H9 (cell line): ENCODE measurements around the gene TEKT5. TPM values are rescaled to one million over a fixed set of nuclear protein-coding genes. Genes with fewer than 3 reads are reported as not detected.

Source experiments
- DNase-seq: peaks from one replicate; pipeline ENCODE4 v3.0.0-alpha.2; 2017
- H2AFZ ChIP-seq: one replicate; pipeline ENCODE4 v1.6.1; 2013; ENCODE audit warnings: mild to moderate bottlenecking, low read length, control low read depth, moderate library complexity
- H2AK5ac ChIP-seq: 2 replicates; pipeline ENCODE4 v1.6.1; 2013; ENCODE audit warnings: low read length, control low read depth, mixed read lengths; ENCODE audit not compliant: insufficient read length
- H2BK120ac ChIP-seq: one replicate; pipeline ENCODE4 v1.6.1; 2013; ENCODE audit warnings: low read depth, mild to moderate bottlenecking, low read length, control low read depth, inconsistent platforms; ENCODE audit not compliant: poor library complexity, severe bottlenecking
- H2BK12ac ChIP-seq: 2 replicates; pipeline ENCODE4 v1.6.1; 2013; ENCODE audit warnings: low read length, control low read depth, mixed read lengths, low read depth; ENCODE audit not compliant: insufficient read length
- H2BK15ac ChIP-seq: 2 replicates; pipeline ENCODE4 v1.6.1; 2013; ENCODE audit warnings: low read depth, low read length, control low read depth
- H2BK20ac ChIP-seq: one replicate; pipeline ENCODE4 v1.6.1; 2013; ENCODE audit warnings: low read depth, mild to moderate bottlenecking, low read length, control low read depth, inconsistent platforms; ENCODE audit not compliant: poor library complexity, severe bottlenecking
- H2BK5ac ChIP-seq: 2 replicates; pipeline ENCODE4 v1.6.1; 2013; ENCODE audit warnings: low read length, control low read depth, mixed read lengths; ENCODE audit not compliant: insufficient read length
- H3K14ac ChIP-seq: 2 replicates; pipeline ENCODE4 v1.6.1; 2013; ENCODE audit warnings: low read length, control low read depth; ENCODE audit not compliant: insufficient read depth
- H3K18ac ChIP-seq: 2 replicates; pipeline ENCODE4 v1.6.1; 2013; ENCODE audit warnings: low read depth, mild to moderate bottlenecking, mixed read lengths, low read length, control low read depth; ENCODE audit not compliant: insufficient read length
- H3K23ac ChIP-seq: 2 replicates; pipeline ENCODE4 v1.6.1; 2013; ENCODE audit warnings: low read length, control low read depth, mixed read lengths, low read depth; ENCODE audit not compliant: insufficient read length
- H3K23me2 ChIP-seq: 2 replicates; pipeline ENCODE4 v1.6.1; 2013; ENCODE audit warnings: low read depth, mild to moderate bottlenecking, mixed read lengths, low read length, control low read depth; ENCODE audit not compliant: insufficient read length, poor library complexity, severe bottlenecking
- H3K27ac ChIP-seq: 2 replicates; pipeline ENCODE4 v1.5.1; 2013; ENCODE audit warnings: low read length, control low read depth, mixed read lengths, low read depth; ENCODE audit not compliant: insufficient read length
- H3K27me3 ChIP-seq: 2 replicates; pipeline ENCODE4 v1.6.1; 2013; ENCODE audit warnings: low read length, control low read depth, inconsistent platforms; ENCODE audit not compliant: insufficient read depth
- H3K4ac ChIP-seq: 2 replicates; pipeline ENCODE4 v1.6.1; 2013; ENCODE audit warnings: low read depth, mild to moderate bottlenecking, control low read depth, inconsistent platforms, low read length, moderate library complexity
- H3K4me1 ChIP-seq: 2 replicates; pipeline ENCODE4 v1.6.1; 2013; ENCODE audit warnings: low read length, control low read depth, inconsistent platforms; ENCODE audit not compliant: insufficient read depth
- H3K4me2 ChIP-seq: 2 replicates; pipeline ENCODE4 v1.6.1; 2013; ENCODE audit warnings: low read length, control low read depth, mixed read lengths; ENCODE audit not compliant: insufficient read length, insufficient read depth
- H3K56ac ChIP-seq: 2 replicates; pipeline ENCODE4 v1.6.1; 2013; ENCODE audit warnings: low read depth, mild to moderate bottlenecking, mixed read lengths, low read length, control low read depth; ENCODE audit not compliant: insufficient read length
- H3K79me1 ChIP-seq: 2 replicates; pipeline ENCODE4 v1.6.1; 2013; ENCODE audit warnings: low read depth, mild to moderate bottlenecking, moderate library complexity, low read length, control low read depth, inconsistent platforms; ENCODE audit not compliant: insufficient read depth, poor library complexity, severe bottlenecking
- H3K79me2 ChIP-seq: 2 replicates; pipeline ENCODE4 v1.6.1; 2013; ENCODE audit warnings: low read length, control low read depth, inconsistent platforms; ENCODE audit not compliant: insufficient read depth
- H3K9ac ChIP-seq: 2 replicates; pipeline ENCODE4 v1.6.1; 2013; ENCODE audit warnings: low read length, control low read depth, mixed read lengths; ENCODE audit not compliant: insufficient read length; ENCODE audit errors: extremely low read depth
- H3K9me3 ChIP-seq: one replicate; pipeline ENCODE4 v1.6.1; 2013; ENCODE audit warnings: low read depth, low read length, inconsistent platforms; ENCODE audit not compliant: control insufficient read depth
- H3T11ph ChIP-seq: one replicate; pipeline ENCODE4 v1.6.1; 2013; ENCODE audit warnings: mild to moderate bottlenecking, low read length, control low read depth, inconsistent platforms
- H4K20me1 ChIP-seq: one replicate; pipeline ENCODE4 v1.6.1; 2013; ENCODE audit not compliant: control insufficient read depth, insufficient read length, insufficient read depth
- H4K5ac ChIP-seq: 2 replicates; pipeline ENCODE4 v1.6.1; 2013; ENCODE audit warnings: low read depth, mild to moderate bottlenecking, mixed read lengths, low read length, control low read depth; ENCODE audit not compliant: insufficient read length
- H4K8ac ChIP-seq: replicated peaks from 2 replicates; pipeline ENCODE4 v1.6.1; 2013; ENCODE audit warnings: low read length, control low read depth, mixed read lengths, low read depth; ENCODE audit not compliant: insufficient read length
- H4K91ac ChIP-seq: 2 replicates; pipeline ENCODE4 v1.6.1; 2013; ENCODE audit warnings: low read depth, mild to moderate bottlenecking, moderate library complexity, mixed read lengths, low read length, control low read depth; ENCODE audit not compliant: insufficient read length
- H3K27ac Mint-ChIP-seq, 3 experiments: 2 replicates in 2 of 3; 3 replicates in 1 of 3; pipeline ENCODE4 v1.8.0; 2020 to 2021; ENCODE audit warnings: mixed read lengths in 3 of 3, mild to moderate bottlenecking in 1 of 3, moderate library complexity in 1 of 3
- H3K27me3 Mint-ChIP-seq: 2 replicates; pipeline ENCODE4 v1.8.0; 2021; ENCODE audit warnings: low read depth, mild to moderate bottlenecking, moderate library complexity, mixed read lengths
- H3K36me3 Mint-ChIP-seq, 3 experiments: 2 replicates in 2 of 3; 3 replicates in 1 of 3; pipeline ENCODE4 v1.8.0; 2020 to 2021; ENCODE audit warnings: low read depth in 3 of 3, mixed read lengths in 3 of 3; ENCODE audit not compliant: insufficient read depth in 1 of 3
- H3K4me1 Mint-ChIP-seq, 2 experiments: 2 replicates each; pipeline ENCODE4 v1.8.0; 2020; ENCODE audit warnings: mixed read lengths in 2 of 2
- H3K4me3 Mint-ChIP-seq, 2 experiments: 2 replicates in 1 of 2; 3 replicates in 1 of 2; pipeline ENCODE4 v1.8.0; 2020 to 2021; ENCODE audit warnings: mild to moderate bottlenecking in 2 of 2, mixed read lengths in 2 of 2, moderate library complexity in 1 of 2
- H3K9me3 Mint-ChIP-seq, 2 experiments: 2 replicates in 1 of 2; 3 replicates in 1 of 2; pipeline ENCODE4 v1.8.0; 2020; ENCODE audit warnings: mild to moderate bottlenecking in 2 of 2, mixed read lengths in 2 of 2, moderate library complexity in 1 of 2
- CTCF ChIP-seq: fragments of 200-600 bp; sonication (generic); conservative IDR thresholded peaks from 3 replicates; pipeline ENCODE4 v1.8.0; 2021; ENCODE audit warnings: antibody characterized with exemption, mild to moderate bottlenecking
- WGBS: extraction: QIAGEN DNeasy Blood & Tissue Kit; methylation state at CpG from one replicate; pipeline ENCODE4 v1.1.7; 2013; ENCODE audit warnings: missing lambda C conversion rate, low lambda C conversion rate, mixed read lengths; ENCODE audit not compliant: insufficient read length; ENCODE audit errors: extremely low coverage; 5-methylcytosine and 5-hydroxymethylcytosine counted together
- total RNA-seq: library from RNA; stranded (reverse); gene quantifications from 2 replicates; pipeline ENCODE4 v1.2.1, GENCODE V29; 2021

Gene TEKT5
- total RNA-seq, 1 experiment from 2014 or later, result 0.31 TPM

GRCh38 chr16:10578474-10579316 lies 116.0 kb downstream of the TEKT5 start:
- Histone ChIP-seq H3K4ac (no peak overlapping the region), H4K8ac (no peak overlapping the region), H2BK5ac (no peak overlapping the region), H3K27me3 (no peaks in the 10 kb centered on the region), H2BK120ac (no peak overlapping the region), H3K4me1 (peaks cover 9% of the 10 kb centered on the region; the same call in 1 of the 2 replicates), H2BK20ac (no peak overlapping the region), H2AK5ac (no peak overlapping the region), H2BK12ac (no peak overlapping the region), H2BK15ac (no peak overlapping the region), H3K23me2 (peaks cover 3% of the 10 kb centered on the region), H3K18ac (no peak overlapping the region), H3K9me3 (no peaks in the 10 kb centered on the region), H3T11ph (no peak overlapping the region), H4K5ac (no peak overlapping the region), H3K56ac (no peak overlapping the region), H3K27ac (no peak overlapping the region), H3K9ac (no peak overlapping the region), H3K79me1 (no peaks in the 10 kb centered on the region), H3K23ac (no peak overlapping the region), H4K91ac (no peak overlapping the region), H3K14ac (no peak overlapping the region), H4K20me1 (no peaks in the 10 kb centered on the region), H2AFZ (no peak overlapping the region), H3K79me2 (no peaks in the 10 kb centered on the region), H3K4me2 (no peak overlapping the region)
- 0 out of 5 replicates have a peak overlapping the region, but pooled peaks have one; percentile 30 to 63 for H3K4me3 Mint-ChIP-seq
- peaks cover 0 to 5% of the 10 kb centered on the region in 2 experiments; a peak in 4 of 5 replicates for H3K9me3 Mint-ChIP-seq
- 0 out of 7 replicates have a peak overlapping the region, but pooled peaks of 1 of the 3 experiments have one; percentile 62 for H3K27ac Mint-ChIP-seq
- peaks cover 44 to 66% of the 10 kb centered on the region in 2 experiments for H3K4me1 Mint-ChIP-seq
- peaks cover 0 to 4% (median 2%) of the 10 kb centered on the region in 3 experiments; a peak in 2 of 7 replicates for H3K36me3 Mint-ChIP-seq
- no peak for DNase-seq
- peaks cover 24% of the 10 kb centered on the region for H3K27me3 Mint-ChIP-seq
- TF ChIP-seq CTCF, result no peak
- no CpG with 5 or more reads among the region's 20 CpGs for WGBS

Other genes starting within 250 kb of the TEKT5 start
- gene EMP2, start 114.3 kb downstream of the TEKT5 start, total RNA-seq, result 14.4 and 15.1 TPM in 2 replicates
- gene NUBP1, start 48.9 kb upstream of the TEKT5 start, total RNA-seq, result 36.5 and 37.6 TPM in 2 replicates
- 3.0 and 3.1 TPM in 2 replicates for gene TVP23A, start 123.9 kb upstream of the TEKT5 start, total RNA-seq
- gene CIITA, start 182.3 kb upstream of the TEKT5 start, total RNA-seq, result not detected in 2 replicates
- 27.5 and 28.3 TPM in 2 replicates for gene DEXI, start 247.5 kb upstream of the TEKT5 start, total RNA-seq
- 14.6 and 15.2 TPM in 2 replicates for gene CLEC16A, start 249.6 kb upstream of the TEKT5 start, total RNA-seq